Rectal smooth muscle tissue (tissue), 1 donor: ENCODE results near the gene NOTUM.

Source experiments
- H3K27ac ChIP-seq: one replicate; pipeline ENCODE4 v1.7.0; 2013; ENCODE audit warnings: low read depth, low read length, inconsistent platforms
- H3K27me3 ChIP-seq: one replicate; pipeline ENCODE4 v1.7.0; 2013; ENCODE audit warnings: low read length; ENCODE audit not compliant: control insufficient read depth, insufficient read depth
- H3K36me3 ChIP-seq: one replicate; pipeline ENCODE4 v1.7.0; 2013; ENCODE audit warnings: low read length; ENCODE audit not compliant: control insufficient read depth, insufficient read depth
- H3K4me1 ChIP-seq: one replicate; pipeline ENCODE4 v1.7.0; 2013; ENCODE audit warnings: low read length; ENCODE audit not compliant: control insufficient read depth, insufficient read depth
- H3K4me3 ChIP-seq: one replicate; pipeline ENCODE4 v1.7.0; 2013; ENCODE audit warnings: low read length
- H3K9ac ChIP-seq: one replicate; pipeline ENCODE4 v1.7.0; 2013; ENCODE audit warnings: low read length

The NOTUM gene

GRCh38 chr17:81941484-81942166, 19.4 kb downstream of the NOTUM start:
- H3K4me3 ChIP-seq = no peak overlapping the region
- no peaks in the 10 kb centered on the region for H3K27me3 ChIP-seq
- peaks cover 2% of the 10 kb centered on the region for H3K4me1 ChIP-seq
- no peak overlapping the region for H3K27ac ChIP-seq
- no peaks in the 10 kb centered on the region for H3K36me3 ChIP-seq
- no peak overlapping the region for H3K9ac ChIP-seq

GRCh38 chr17:81940538-81941483, 20.2 kb downstream of the NOTUM start:
- Histone ChIP-seq H3K36me3 (no peaks in the 10 kb centered on the region), H3K27ac (no peak overlapping the region), H3K27me3 (no peaks in the 10 kb centered on the region), H3K9ac (no peak overlapping the region), H3K4me3 (no peak overlapping the region), H3K4me1 (peaks cover 4% of the 10 kb centered on the region)

DNA sequence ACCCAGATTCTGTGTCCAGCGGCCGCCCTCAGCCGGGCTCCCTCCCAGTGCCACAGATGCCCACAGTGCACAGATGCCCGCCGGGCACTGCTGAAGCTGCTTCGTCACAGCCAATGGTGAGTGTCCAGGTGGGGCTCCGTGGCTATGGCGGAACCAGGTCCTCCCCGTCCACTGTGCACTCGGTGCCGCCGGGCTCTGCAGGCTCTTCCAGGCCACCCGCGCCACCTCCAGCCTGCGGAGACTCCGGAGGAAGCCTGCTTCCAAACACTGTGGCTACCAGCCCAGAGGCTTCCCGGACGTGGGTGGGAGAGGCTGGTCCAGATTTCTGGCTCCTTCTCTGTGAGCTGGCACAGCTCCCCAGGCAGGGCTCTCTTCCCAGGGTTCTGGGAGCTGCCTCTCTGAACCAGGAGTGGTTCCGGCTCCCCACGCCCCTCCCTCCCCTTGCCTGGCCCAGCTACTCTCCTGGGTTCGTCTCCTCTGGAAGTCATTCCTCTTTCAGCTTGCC, 21.1 kb downstream of the NOTUM start:
- no peak overlapping the region for H3K9ac ChIP-seq
- H3K4me3 ChIP-seq = no peak overlapping the region
- peaks cover 4% of the 10 kb centered on the region for H3K4me1 ChIP-seq
- H3K27me3 ChIP-seq = no peaks in the 10 kb centered on the region
- no peaks in the 10 kb centered on the region for H3K36me3 ChIP-seq
- H3K27ac ChIP-seq = no peak overlapping the region

GRCh38 chr17:81939218-81939617, 21.8 kb downstream of the NOTUM start:
- Histone ChIP-seq H3K27ac (no peak overlapping the region), H3K4me3 (no peak overlapping the region), H3K27me3 (no peaks in the 10 kb centered on the region), H3K4me1 (peaks cover 4% of the 10 kb centered on the region), H3K9ac (no peak overlapping the region), H3K36me3 (no peaks in the 10 kb centered on the region)

DNA sequence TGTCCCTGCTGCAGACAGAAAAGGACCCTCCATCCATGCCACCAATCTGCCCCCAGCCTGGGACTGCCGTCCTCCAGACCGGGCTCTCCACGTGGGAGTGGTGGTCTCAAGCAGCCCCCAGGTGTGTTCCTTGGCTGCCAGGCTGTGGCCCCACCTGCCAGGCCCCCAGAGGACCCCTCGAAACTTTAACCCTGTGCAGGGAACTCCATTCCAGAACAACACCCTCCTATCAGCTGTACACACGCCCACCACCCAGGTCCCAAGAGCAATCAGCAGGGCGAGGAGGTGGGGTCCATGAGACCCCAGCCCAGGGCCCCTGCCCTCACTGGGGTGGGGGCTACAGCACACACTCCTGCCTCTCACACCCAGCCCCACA, 25.3 kb downstream of the NOTUM start:
- Histone ChIP-seq H3K27me3 (peaks cover 5% of the 10 kb centered on the region), H3K4me3 (no peak overlapping the region), H3K4me1 (peaks cover 4% of the 10 kb centered on the region)

GRCh38 chr17:81934850-81935708, 25.9 kb downstream of the NOTUM start:
- Histone ChIP-seq H3K36me3 (no peaks in the 10 kb centered on the region), H3K4me1 (peaks cover 4% of the 10 kb centered on the region), H3K27me3 (peaks cover 5% of the 10 kb centered on the region), H3K27ac (no peak overlapping the region), H3K4me3 (no peak overlapping the region), H3K9ac (no peak overlapping the region)

More for the DNA sequence above, 25.3 kb downstream of the NOTUM start:
- Histone ChIP-seq H3K36me3 (no peaks in the 10 kb centered on the region), H3K27ac (no peak overlapping the region), H3K9ac (no peak overlapping the region)

DNA sequence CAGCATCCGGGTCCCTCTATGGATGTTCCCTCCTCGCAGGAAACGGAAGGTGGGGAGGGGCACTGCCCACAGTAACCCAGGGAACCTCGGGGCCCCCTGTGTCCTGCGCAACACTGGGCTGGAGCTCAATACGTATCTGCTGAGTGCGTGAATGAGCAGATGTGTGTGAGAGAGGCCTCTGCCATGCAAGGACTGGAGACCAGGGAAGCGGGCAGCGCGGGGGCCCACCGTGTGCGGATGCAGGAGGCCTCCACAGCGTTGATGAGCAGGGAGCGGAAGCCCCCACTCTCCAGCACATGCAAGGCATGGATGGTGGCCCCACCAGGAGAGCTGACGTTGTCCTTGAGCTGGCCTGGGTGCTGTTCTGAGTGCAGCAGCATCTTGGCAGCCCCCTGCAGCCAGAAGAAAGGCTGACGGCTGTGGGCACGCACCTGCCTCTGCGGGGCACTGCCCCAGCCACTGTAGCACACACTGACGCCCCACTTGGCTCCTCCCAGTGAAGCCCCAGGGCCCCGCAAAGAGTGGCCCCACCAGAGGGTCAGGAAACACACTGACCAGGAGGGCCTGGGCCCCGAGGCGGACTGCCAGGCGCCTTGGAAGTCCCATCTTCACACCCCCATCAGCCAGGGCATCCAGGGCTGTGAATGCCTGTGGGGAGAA, 26.8 kb downstream of the NOTUM start:
- Histone ChIP-seq H3K27ac (no peak overlapping the region), H3K27me3 (peaks cover 5% of the 10 kb centered on the region), H3K4me1 (peaks cover 4% of the 10 kb centered on the region), H3K4me3 (no peak overlapping the region), H3K36me3 (no peaks in the 10 kb centered on the region), H3K9ac (no peak overlapping the region)

GRCh38 chr17:81933178-81933699, 27.7 kb downstream of the NOTUM start:
- H3K4me3 ChIP-seq = no peak overlapping the region
- H3K9ac ChIP-seq = no peak overlapping the region
- peaks cover 5% of the 10 kb centered on the region for H3K27me3 ChIP-seq
- peaks cover 4% of the 10 kb centered on the region for H3K4me1 ChIP-seq
- H3K36me3 ChIP-seq = no peaks in the 10 kb centered on the region
- no peak overlapping the region for H3K27ac ChIP-seq

DNA sequence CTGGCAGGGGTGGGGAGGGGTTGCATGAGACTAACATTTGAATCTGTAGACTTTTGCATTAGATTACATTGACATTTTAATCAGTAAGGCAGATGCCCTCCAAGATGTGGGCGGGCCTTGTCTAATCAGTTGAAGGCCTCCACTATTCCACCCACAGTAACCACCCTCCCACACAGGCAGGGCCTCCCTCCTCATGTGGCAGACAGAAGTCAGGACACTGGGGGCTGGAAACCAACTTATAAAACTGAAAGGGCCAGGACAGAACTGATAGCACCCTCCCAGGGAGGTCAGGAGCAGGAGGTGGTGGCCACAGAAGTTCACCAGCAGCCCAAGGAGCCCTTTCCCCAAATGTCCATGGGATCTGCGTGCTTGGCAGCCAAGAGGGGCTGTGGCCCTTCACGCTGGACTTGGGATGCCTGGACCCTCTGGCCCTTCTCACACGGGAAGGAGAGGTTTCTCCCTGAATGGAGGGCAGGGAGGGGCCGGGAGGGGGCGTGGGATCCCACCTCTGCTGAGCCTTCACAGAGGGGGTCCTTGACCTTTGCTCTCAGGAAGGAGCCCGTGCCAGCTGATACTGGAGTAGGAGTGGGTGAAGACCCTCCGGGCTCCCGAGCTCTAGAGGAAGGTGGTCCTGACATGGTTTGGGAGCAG, 28.5 kb downstream of the NOTUM start:
- H3K9ac ChIP-seq = no peak overlapping the region
- H3K36me3 ChIP-seq = no peaks in the 10 kb centered on the region
- peaks cover 4% of the 10 kb centered on the region for H3K4me1 ChIP-seq
- no peak overlapping the region for H3K27ac ChIP-seq
- no peak overlapping the region for H3K4me3 ChIP-seq
- peaks cover 5% of the 10 kb centered on the region for H3K27me3 ChIP-seq

DNA sequence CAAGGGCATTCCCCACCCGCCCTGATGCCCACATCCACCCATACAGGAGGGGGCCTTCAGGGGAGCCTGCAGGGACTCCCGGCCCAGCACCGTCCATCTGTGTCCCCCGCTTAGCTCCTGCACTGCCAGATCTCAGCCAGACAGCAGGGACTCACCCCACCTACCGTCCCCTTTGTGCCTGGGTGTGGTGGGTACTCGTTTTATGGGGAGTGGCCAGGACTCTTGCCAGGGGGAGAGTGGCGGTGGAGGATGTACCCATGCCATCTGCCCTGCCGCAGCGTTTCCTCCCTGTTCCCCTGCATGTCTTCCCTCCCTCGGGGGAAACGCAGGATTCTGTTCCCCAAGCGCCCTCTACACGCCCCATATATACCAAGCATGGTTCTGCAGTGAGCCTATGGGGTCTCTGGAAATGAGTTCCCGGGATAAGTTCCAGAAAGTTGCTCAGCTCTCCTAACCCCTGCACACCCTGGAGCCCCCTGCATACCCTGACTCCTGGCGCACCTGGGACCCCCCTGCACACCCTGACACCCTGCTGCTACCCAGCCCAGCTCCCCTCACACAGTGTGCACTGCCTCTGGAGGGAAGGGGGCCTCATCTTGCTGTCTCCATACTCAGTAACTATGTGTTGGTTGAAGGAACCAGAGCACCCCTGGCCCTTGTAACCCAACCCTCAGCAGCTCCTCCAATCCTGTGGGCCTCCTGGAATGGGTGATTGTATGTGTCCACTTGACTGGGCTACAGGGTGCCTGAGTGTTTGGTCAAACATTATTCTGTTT, 29.2 kb downstream of the NOTUM start:
- Histone ChIP-seq H3K4me1 (peaks cover 3% of the 10 kb centered on the region), H3K27ac (no peak overlapping the region), H3K4me3 (no peak overlapping the region), H3K36me3 (no peaks in the 10 kb centered on the region), H3K27me3 (peaks cover 5% of the 10 kb centered on the region), H3K9ac (no peak overlapping the region)

- Histone ChIP-seq H3K27me3 (peaks cover 5% of the 10 kb centered on the region), H3K4me1 (peaks cover 2% of the 10 kb centered on the region), H3K9ac (no peak overlapping the region), H3K27ac (no peak overlapping the region), H3K4me3 (no peak overlapping the region), H3K36me3 (no peaks in the 10 kb centered on the region)
Observed at GRCh38 chr17:81931189-81931556, 29.8 kb downstream of the NOTUM start.
